IPS DF 6.9 (cell line): ENCODE data around the gene ADGRF3.
"Not testable (repeated sequence)": the region's sequence is repeated elsewhere in the genome, so short reads cannot be mapped to it uniquely, and the experiment has no call there.

Source experiments
- DNase-seq: peaks from one replicate; pipeline ENCODE4 v3.0.0-alpha.2; 2013; ENCODE audit warnings: low read depth, low spot score
- H3K27ac ChIP-seq: one replicate; pipeline ENCODE4 v1.5.1; 2013; ENCODE audit warnings: low read length, control low read depth
- H3K27me3 ChIP-seq: 2 replicates; pipeline ENCODE4 v1.6.1; 2013; ENCODE audit warnings: mild to moderate bottlenecking, low read length; ENCODE audit not compliant: control insufficient read depth, insufficient read depth
- H3K36me3 ChIP-seq: 2 replicates; pipeline ENCODE4 v1.6.1; 2013; ENCODE audit warnings: low read length; ENCODE audit not compliant: control insufficient read depth, insufficient read depth
- H3K4me1 ChIP-seq: 2 replicates; pipeline ENCODE4 v1.6.1; 2013; ENCODE audit warnings: low read length; ENCODE audit not compliant: control insufficient read depth, insufficient read depth
- H3K4me3 ChIP-seq: 2 replicates; pipeline ENCODE4 v1.5.1; 2013; ENCODE audit warnings: mild to moderate bottlenecking, low read length
- H3K9me3 ChIP-seq: 2 replicates; pipeline ENCODE4 v1.6.1; 2013; ENCODE audit warnings: low read length, inconsistent platforms; ENCODE audit not compliant: control insufficient read depth, insufficient read depth
- WGBS: extraction: QIAGEN DNeasy Blood & Tissue Kit; methylation state at CpG from one replicate; pipeline ENCODE4 v1.1.7; 2013; ENCODE audit warnings: mixed read lengths, missing lambda C conversion rate; ENCODE audit not compliant: insufficient read length, insufficient coverage; 5-methylcytosine and 5-hydroxymethylcytosine counted together

The ADGRF3 gene

DNA sequence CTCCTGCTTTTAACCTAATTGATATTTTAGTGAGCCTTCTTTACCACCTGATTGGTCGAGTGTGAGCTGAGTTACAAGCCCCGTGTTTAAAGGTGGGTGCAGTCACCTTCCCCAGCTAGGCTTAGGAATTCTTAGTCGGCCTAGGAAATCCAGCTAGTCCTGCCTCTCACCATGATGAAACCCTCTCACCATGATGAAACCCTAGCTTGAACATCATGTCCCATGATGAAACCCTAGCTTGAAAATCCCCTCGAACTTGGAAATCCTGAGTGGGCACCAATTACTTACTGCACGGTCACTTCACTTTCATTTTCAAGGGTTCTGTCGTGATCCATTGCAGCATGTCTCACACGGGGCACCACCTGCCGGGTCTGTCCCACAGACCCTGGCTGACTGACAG lies 87.8 kb downstream of the ADGRF3 start:
- not testable (repeated sequence) for H3K4me3 ChIP-seq, H3K27me3 ChIP-seq, H3K4me1 ChIP-seq, DNase-seq, H3K27ac ChIP-seq, H3K9me3 ChIP-seq, H3K36me3 ChIP-seq
- no CpG with 5 or more reads among the region's 8 CpGs for WGBS
